GM11168 (cell line): ENCODE data around the gene PARD3.

ENCODE experiments used
- in situ Hi-C: fragments of 300-500 bp; cut with MboI; formaldehyde crosslinking; loops from one replicate; pipeline ENCODE4 v1.12.0; 2022; ENCODE audit warnings: low sequenced_read_pairs; ENCODE audit not compliant: unreplicated experiment

PARD3 gene

GRCh38 chr10:34661580-34661979 is 153.5 kb downstream of the PARD3 start:
- in situ Hi-C loops: no loop called here

DNA sequence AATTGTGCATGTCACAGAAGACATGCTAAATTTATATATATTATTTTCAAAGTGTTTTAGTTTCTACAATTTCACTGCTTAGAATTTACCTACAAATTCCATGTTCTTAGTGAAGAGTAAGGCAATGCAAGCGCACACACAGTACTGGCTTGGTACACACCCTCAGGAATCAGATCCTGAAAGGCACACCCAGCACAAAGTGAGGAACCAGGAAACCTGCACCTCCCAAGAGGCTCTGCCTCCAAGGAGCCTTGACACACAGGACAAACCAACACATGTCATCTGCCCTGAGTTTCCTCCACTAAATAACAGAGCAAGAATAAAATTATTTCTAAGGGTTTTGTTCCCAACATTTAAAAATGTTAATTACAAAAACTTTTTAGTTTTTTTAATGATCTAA is 156.2 kb downstream of the PARD3 start:
- in situ Hi-C loops: no loop called here

GRCh38 chr10:34656661-34657060 is 158.4 kb downstream of the PARD3 start:
- in situ Hi-C loops: no loop called here

GRCh38 chr10:34655286-34656170 is 159.6 kb downstream of the PARD3 start:
- in situ Hi-C loops: no loop called here

GRCh38 chr10:34654211-34654610 is 160.9 kb downstream of the PARD3 start:
- in situ Hi-C loops: no loop called here

GRCh38 chr10:34653530-34653929 is 161.6 kb downstream of the PARD3 start:
- in situ Hi-C loops: no loop called here

GRCh38 chr10:34651416-34652195 is 163.5 kb downstream of the PARD3 start:
- in situ Hi-C loops: no loop called here

DNA sequence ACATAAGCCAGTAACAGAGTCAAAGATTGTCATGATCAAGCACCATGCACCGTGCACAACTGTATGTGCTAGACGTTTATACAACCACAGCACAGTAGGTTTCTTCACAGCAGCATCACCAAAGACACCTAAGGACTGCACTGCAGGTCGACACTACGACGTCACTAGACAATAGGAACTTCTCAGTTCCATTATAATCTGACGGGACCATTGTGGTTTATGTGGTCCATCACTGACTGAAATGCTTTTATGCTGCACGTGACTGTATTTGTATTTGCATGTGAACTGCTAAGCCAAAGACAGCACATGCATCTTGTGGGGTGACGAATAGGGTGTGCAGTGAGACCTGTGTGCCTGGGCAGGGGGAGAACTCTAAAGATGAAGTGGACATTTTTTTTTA is 164.9 kb downstream of the PARD3 start:
- in situ Hi-C loops: no loop called here

DNA sequence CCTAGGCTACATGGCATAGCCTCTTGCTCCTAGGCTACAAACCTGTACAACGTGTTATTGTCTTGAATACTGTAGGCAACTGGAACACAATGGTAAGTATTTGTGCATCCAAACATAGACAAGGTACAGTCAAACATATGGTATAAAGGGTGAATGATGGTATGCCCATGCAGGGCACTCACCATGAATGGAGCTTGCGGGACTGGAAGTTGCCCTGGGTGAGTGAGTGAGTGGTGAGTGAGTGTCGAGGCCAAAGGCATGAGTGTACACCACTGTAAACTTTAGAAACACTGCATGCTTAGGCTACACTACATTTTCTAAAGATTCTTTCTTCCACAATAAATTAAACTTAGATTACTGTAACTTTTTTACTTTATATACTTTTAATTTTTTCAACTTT is 165.7 kb downstream of the PARD3 start:
- in situ Hi-C loops: loop anchor here (25.0 kb wide), 1 partner anchor 1337 kb away; no protein-coding TSS in a partner anchor

GRCh38 chr10:34648919-34649318 is 166.2 kb downstream of the PARD3 start:
- in situ Hi-C loops: loop anchor here (25.0 kb wide), 1 partner anchor 1337 kb away; no protein-coding TSS in a partner anchor

DNA sequence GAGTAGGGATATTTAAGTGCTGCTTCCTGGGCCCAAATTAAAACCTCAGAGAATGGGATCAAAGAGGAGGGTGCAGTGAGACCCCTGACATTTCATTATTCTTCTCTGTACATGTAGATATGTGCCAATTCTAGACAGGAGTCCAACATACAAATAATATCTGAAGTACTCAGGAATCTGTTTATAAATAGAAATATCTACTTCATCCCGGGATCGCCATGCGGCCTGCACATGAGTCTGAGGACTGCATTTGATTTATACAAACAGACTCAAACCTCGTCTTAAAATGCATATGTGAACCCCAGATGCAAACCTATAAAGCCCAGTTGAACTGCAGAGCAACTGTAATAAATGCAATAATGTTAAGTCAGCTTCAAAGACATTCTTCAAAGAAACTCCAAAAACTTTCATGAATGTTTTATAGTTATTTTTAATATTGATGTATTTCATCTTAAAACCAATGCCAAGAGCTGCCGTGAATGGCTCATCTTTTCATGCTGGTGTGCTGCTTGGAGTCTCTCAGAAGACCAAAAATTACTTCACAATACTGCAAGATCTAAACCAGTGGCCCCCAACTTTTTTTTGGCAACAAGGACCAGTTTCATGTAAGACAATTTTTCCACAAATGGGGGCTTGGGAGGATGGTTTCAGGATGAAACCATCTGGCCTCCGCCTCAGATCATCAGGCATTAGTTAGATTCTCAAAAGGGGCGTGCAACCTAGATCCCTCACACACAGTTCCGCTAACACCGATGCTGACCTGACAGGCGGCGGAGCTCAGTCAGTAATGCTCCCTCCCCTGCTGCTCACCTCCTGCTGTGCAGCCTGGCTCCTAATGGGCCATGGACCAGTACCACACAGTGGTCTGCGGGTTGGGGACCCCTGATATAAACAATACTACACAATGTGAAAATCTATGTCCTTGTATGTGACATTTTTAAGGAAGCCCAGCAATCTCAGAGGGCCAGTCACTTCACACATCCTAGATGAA is 166.9 kb downstream of the PARD3 start:
- in situ Hi-C loops: loop anchor here (25.0 kb wide), 1 partner anchor 1336 kb away; no protein-coding TSS in a partner anchor

- in situ Hi-C loops: loop anchor here (25.0 kb wide), 1 partner anchor 1335 kb away; no protein-coding TSS in a partner anchor
Observed at GRCh38 chr10:34647160-34647559, 167.9 kb downstream of the PARD3 start.

DNA sequence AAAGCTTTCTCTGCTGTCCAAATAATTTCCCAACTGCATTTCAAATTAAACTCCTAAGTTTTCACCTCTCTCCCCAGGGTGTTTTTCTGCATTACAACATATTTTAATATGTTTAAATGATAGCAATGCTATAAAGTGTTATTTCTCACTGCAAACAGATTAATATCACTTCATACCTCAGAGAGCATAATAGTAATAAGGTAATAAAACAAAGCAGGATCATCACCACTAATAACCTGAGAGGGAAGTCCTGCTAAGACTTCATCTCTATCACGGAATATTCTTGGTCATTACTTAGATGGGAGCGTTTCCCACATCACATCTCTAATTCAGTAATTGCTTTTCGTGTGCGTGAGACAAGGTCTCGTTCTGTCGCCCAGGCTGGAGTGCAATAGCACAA is 168.8 kb downstream of the PARD3 start:
- in situ Hi-C loops: loop anchor here (25.0 kb wide), 1 partner anchor 1334 kb away; no protein-coding TSS in a partner anchor

DNA sequence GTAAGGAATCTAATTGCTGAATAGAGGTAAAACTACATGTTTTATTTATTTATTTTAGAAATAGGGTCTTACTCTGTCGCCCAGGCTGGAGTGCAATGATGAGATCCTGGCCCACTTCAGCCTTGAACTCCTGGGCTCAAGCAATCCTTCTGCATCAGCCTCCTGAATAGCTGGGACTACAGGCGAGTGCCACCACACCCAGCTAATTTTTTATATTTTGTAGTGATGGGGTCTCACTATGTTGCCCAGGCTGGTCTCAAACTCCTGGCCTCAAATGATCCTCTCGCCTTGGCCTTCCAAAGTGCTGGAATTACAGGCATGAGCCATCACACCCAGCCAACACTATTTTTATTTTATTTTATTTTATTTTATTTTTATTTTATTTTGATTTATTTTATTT is 170.3 kb downstream of the PARD3 start:
- in situ Hi-C loops: loop anchor here (25.0 kb wide), 1 partner anchor 1333 kb away; no protein-coding TSS in a partner anchor

GRCh38 chr10:34644224-34644623 is 170.9 kb downstream of the PARD3 start:
- in situ Hi-C loops: loop anchor here (25.0 kb wide), 1 partner anchor 1332 kb away; no protein-coding TSS in a partner anchor

- in situ Hi-C loops: loop anchor here (25.0 kb wide), 1 partner anchor 1331 kb away; no protein-coding TSS in a partner anchor
Observed at GRCh38 chr10:34643620-34644019, 171.5 kb downstream of the PARD3 start.

- in situ Hi-C loops: loop anchor here (25.0 kb wide), 1 partner anchor 1330 kb away; no protein-coding TSS in a partner anchor
Observed at GRCh38 chr10:34641913-34642558, 173.1 kb downstream of the PARD3 start.

GRCh38 chr10:34641147-34641912 is 173.8 kb downstream of the PARD3 start:
- in situ Hi-C loops: loop anchor here (25.0 kb wide), 1 partner anchor 1329 kb away; no protein-coding TSS in a partner anchor
